ENCODE measurements around the gene TUNAR.

- no peak for TF ChIP-seq CTCF (conservative IDR thresholded peaks at IDR 0.05)
- TF ChIP-seq EZH2 (IDR thresholded peaks at IDR 0.05; ENCODE audit: low read depth), result no peak
Measured at GRCh38 chr14:95959317-95959716, 82.7 kb downstream of the TUNAR start.

Measured in PC-9 (cell line).